GM21529 (cell line): ENCODE measurements around the gene OPN1MW.
"Not testable (repeated sequence)": the region's sequence is repeated elsewhere in the genome, so short reads cannot be mapped to it uniquely, and the experiment has no call there.

Experiments used
- ATAC-seq: cut with Tn5 transposase; IDR thresholded peaks from one replicate; pipeline ENCODE4 v1.9.1; 2021; ENCODE audit not compliant: unreplicated experiment

Gene OPN1MW

GRCh38 chrX:154209670-154210418 is 27.4 kb downstream of the OPN1MW start:
- ATAC-seq, result peak; percentile 85

- ATAC-seq, result not testable (repeated sequence)
Measured at GRCh38 chrX:154211057-154211456, 28.7 kb downstream of the OPN1MW start.

- not testable (repeated sequence) for ATAC-seq
Measured at GRCh38 chrX:154211499-154211898, 29.1 kb downstream of the OPN1MW start.

- ATAC-seq, result not testable (repeated sequence)
Measured at GRCh38 chrX:154219456-154219855, 37.1 kb downstream of the OPN1MW start, which contains the start of gene OPN1MW2. OPN1MW2 (plus strand) TSS chrX:154219756; CDS start chrX:154219816, 60 bp downstream.

GRCh38 chrX:154225292-154225691 is 42.9 kb downstream of the OPN1MW start:
- not testable (repeated sequence) for ATAC-seq

- ATAC-seq, result not testable (repeated sequence)
Measured at GRCh38 chrX:154226706-154227105, 44.3 kb downstream of the OPN1MW start.

- not testable (repeated sequence) for ATAC-seq
Measured at GRCh38 chrX:154231443-154231842, 49.0 kb downstream of the OPN1MW start.

GRCh38 chrX:154233620-154234019 is 51.2 kb downstream of the OPN1MW start:
- not testable (repeated sequence) for ATAC-seq

GRCh38 chrX:154238939-154239559 is 56.7 kb downstream of the OPN1MW start:
- not testable (repeated sequence) for ATAC-seq

GRCh38 chrX:154239982-154240503 is 57.6 kb downstream of the OPN1MW start:
- not testable (repeated sequence) for ATAC-seq
